GM21528 (cell line): ENCODE data around the gene HTRA3.

Experiments used
- ATAC-seq: cut with Tn5 transposase; IDR thresholded peaks from one replicate; pipeline ENCODE4 v1.9.1; 2021; ENCODE audit warnings: mild to moderate bottlenecking, moderate library complexity; ENCODE audit not compliant: unreplicated experiment, low FRiP score

Gene HTRA3

DNA sequence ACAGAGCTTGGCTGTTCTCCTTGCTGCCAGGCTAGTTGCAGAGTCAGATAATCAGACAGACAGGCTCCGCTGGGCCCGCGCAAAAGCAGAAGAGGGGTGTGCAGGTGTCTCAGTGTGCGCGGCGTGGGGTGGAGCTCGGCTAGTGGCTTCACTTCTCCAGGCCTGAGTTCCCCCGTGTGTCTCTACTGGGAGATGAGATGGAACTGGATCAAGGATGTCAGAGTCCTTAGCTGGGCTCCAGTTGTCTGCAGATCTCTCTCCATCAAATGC is 21.1 kb downstream of the HTRA3 start:
- ATAC-seq: no peak

DNA sequence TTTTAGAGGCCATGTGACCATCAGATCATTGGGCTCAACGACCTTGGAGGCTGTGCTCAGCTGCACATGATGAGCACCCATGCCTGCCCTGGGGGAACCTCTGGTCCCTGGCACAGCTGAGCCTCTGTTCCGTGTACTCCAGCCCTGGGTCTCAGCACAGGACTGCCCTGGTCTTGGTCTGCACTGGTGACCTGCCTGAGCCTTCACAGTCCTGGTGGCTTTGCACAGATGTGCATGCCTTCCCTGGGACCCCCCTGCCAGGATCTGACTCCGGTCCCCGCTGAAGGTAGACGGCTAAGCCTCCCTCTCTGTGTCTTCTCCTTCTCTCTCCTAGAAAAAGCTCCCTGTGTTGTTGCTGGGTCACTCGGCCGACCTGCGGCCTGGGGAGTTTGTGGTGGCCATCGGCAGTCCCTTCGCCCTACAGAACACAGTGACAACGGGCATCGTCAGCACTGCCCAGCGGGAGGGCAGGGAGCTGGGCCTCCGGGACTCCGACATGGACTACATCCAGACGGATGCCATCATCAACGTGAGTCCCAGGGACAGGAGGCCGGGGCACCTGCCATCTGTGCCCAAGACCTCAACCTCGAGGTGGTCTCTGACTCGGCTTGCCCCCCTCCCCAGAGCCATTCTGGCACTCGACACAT is 21.6 kb downstream of the HTRA3 start:
- ATAC-seq: no peak

DNA sequence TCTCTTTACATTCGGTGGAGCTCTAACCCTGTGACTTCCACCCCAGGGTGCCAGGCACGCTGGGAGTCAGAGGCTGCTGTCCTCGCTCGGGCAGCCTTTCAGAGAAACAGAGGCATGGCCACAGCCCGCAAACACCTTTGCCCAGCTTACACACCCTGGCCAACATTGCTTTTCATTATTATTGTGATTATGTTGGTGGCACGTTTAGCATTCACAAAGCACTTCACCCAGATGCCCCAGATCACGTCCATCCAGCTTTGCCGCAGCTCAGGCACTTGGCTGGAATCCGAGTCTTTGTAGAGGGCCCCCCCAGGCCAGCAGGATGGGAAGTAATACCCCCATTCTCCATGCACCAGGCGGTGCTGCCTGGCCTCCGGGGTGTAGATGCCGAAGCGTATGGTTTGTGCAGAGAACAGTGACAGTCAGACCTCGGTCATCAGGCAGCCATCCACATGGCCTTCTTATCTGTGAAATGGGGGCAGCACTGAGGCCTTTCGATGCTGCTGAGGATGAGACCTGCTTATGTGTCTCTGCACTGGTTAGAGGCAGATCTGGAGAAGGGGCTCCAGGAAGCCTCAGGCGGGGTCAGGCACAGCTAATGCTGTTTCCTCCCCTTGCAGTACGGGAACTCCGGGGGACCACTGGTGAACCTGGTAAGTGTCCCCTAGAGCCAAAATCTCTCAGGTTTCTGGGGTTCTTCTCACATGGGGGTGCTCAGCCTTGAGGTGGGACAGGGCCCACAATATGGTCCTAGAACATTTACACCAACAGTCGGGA is 22.3 kb downstream of the HTRA3 start:
- ATAC-seq: no peak

DNA sequence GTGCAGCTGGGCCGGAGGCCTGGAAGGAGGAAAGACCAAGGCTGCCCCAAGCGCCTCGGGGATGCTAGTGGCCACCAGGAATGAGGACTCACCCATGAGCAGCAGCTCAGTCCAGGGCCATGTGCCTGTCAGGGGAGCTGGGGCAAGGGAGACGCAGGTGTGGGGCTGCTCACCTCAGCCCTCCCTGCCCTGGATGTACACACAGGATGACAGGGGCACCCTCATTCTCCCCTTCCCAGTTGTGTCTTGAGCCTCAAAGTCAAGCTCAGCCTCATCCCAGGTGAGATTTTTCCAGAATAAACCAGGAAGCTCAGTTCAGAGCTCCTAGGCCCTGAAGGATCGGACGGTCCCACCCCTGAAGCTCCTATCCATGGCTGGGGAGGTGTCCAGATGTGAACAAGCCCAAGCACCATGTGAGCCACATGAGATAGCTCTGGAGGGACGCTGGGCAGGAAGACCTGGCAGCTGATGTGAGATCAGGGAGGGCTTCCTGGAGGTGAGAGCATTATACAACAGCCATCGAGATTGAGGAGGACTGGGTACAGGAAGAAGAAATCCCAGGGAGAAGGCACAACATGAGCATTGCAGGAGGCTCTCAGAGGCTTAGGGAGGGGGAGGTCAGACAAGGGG is 23.0 kb downstream of the HTRA3 start:
- no peak for ATAC-seq

DNA sequence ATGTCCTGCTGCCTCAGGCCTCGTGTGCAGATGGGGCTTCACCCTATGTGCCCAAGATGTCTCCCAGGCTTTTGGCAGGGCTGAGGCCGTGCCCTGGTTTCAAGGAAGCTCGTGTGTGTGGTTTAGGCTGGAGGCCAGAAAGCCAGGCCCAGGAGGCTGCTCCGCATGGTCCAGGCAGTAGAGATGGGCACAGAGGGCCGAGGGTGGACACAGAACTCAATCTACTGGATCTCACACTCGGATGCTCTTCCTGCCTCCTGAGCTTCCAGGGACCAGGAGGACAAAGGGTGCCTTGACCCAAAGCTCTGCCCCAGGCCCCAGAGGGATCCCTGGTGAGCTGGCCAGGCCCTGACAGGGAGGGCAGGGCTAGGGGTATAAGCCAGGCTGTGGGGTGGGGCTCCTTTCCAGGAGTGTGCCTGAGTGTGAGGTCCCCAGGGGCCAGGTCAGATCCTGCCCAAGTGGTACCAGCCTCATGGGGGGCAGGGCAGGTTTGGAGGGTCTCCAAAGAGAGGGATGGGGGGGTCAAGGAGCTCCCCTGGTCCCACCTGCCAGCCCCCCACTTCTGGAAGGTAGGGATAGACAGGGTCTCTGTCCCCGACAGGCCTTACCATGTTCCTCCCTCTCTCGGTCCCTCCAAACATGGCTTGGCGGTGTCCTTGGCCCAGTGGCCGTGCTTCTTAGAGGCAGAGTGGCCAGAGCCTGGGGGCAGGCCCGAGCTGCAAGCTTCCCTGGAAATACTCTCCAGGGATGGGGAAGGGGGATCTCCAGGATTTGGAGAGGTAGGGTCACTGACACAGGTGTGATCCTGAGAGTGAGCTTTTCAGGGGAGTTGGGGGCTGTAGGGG is 23.8 kb downstream of the HTRA3 start:
- ATAC-seq: no peak

DNA sequence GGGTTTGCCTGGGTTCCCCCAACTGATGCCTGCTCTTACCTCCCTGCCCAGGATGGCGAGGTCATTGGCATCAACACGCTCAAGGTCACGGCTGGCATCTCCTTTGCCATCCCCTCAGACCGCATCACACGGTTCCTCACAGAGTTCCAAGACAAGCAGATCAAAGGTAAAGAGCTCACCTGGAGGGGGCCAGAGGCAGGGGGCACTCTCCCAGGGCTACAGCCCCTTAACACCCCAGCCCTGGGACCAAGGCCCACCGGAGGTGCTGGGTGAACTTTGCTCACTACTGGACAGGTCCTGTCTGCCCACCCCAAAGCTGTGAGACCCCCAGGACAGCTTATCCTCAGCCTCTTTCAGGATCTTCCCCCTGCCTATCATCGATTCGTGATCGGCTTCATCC is 24.5 kb downstream of the HTRA3 start:
- ATAC-seq: no peak

DNA sequence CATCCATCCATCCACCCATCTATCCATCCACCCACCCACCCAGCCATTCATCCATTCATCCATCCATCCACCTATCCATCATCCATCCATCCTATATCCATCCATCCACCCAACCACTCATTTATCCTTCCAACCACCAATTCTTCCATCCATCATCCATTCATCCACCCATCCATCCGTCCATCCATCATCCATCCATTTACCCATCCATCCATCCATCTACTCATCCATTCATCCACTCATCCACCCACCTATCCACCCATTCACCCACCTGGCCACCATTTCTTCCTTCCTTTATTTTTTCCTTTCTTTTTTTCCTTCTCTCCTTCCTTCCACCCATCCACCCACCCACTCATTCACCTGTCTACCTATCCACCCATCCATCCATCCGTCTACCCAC is 25.2 kb downstream of the HTRA3 start:
- ATAC-seq: no peak

DNA sequence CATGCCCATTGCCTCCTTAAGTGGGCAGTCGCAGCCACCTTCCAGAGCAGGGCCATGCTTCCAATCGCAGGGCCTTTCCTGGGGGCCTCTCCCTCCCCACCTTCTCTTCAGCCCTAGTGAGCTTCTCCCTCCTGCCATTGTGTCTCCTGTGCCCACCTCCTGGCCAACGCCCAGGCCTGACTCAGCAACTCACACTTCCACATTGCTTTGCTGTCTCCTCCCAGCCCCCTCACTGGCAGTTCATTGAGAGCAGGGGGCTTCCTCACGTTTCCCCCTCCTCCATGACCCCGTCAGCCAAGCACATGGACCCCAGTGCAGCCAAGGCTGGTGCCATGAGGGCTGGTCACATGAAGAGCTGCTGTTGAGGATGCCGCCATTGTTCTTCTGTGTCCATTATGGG is 25.9 kb downstream of the HTRA3 start:
- ATAC-seq: no peak

DNA sequence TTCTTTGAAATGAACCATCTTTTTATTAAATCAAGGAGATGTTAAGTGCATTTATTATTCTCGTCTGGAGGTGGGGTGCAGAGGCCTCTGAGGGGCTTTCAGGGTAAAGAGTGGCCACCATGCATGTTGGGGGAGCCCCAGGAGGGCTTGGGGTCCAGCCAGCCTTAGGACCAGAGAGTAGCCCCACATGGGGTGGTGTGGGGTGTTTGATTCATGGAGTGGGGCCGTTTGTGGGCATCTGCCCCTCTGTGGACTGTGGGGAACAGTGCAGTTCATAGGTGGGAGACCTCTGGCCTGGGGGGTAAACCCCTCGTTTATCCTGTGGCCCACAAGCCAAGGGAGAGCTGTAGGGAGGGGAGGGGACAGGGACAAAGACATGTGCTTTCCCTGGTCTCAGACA is 26.9 kb downstream of the HTRA3 start:
- no peak for ATAC-seq

DNA sequence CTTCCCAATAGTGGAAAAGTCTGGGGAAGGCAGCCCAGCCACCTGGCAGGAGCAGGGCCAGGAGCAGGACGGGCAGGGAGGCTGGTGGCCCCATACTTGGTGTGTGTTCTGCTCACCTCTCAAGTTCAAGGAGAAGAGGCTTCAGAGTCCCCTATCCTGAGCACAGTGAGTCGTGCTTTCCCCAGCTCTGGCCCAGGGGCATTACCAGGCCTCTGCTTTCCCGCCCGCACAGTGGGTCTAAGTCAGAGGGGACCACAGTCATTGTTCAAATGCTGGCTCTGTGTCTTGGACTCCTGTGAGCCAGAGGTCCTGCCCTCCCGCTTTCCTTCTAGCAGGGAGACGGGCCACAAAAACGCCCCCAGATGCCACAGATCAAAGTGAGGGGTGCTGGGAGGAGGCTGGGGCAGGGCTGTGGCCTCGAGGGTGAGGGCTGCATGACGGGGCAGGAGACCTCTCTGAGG is 27.6 kb downstream of the HTRA3 start:
- no peak for ATAC-seq

DNA sequence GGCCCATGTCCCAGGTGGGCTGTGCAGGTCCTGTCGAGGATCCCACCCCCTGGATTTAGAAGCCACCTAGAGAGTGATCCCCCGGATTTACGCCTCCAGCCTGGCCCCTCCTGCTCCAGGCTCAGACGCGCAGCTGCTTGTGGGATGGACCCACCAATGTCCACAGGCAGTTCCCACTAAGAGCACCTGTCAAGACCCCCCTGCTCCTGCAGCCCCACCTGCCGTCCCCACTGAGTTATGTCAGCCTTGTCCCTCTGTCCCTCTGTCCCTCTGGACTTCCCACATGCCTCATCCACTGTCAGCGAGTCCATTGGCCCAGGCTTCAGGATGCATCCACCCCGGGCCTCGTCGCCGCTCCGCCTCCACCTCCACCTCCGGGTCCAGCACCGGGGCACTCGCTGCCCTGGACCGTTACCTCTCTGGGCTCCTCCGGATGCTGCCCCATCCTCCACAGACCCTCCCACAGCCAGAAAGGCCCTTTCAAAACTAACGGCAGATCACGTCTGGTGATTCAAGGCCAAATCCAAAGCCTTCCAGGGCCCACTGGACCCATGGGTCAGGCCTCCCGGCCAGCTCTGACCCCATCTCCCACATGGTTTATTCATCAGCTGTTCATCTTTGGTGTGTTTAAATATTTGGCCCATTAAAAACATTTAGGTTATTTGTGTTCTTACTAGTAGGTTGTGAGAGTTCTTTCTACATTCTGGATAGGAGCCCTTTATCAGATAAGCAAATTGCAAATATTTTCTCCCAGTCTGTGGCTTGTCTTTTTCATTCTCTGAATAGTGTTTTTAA is 28.3 kb downstream of the HTRA3 start:
- ATAC-seq: no peak

DNA sequence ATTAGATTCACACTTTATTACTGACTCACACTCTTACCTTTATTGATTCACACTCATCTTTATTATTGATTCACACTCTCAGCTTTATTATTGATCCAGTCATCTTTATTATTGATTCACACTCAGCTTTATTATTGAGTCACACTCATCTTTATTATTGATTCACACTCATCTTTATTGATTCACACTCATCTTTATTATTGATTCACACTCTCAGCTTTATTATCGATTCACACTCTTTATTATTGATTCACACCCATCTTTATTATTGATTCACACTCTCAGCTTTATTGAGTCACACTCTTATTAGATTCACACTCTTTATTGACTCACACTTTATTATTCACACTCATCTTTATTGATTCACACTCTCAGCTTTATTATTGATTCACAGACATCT is 31.3 kb downstream of the HTRA3 start:
- ATAC-seq: no peak

DNA sequence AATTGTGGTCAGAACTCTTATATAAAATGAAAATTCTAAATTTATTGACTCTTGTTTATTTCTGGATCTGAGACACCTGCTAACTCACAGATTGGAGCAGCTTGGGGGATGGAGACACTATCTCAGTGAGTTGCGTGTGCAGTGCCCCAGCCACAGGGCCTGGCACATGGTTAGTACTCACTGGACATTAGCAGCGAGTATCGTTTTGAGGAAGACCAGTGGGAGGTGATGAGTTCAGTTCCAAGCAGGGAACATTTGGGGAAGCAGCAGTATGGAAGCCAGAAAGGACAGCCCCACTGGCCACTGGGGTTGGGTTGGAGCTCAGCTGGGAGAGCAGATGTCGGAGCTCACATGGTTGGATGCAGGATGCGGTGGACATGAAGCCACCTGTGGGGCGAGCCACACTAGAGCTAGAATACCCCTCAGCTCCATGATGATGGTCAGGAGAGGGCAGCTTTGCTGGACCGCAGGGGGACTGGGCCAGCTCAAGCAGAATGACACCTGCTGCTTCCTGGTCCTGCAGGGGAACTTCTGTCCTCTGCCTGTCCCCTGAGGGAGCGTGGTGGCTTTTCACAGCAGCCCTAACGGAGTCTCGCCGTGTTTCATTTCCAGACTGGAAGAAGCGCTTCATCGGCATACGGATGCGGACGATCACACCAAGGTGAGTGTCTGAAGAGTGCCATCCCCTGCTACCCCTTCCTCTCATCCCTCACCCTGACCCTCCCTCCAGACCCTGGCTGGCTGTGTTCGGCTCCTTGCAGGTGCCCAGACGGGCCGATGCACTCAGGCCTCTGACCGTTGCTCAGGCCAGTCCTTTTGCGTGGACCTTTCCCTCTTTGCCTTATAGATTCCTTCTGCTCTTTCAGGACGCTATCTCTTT is 32.5 kb downstream of the HTRA3 start:
- no peak for ATAC-seq

DNA sequence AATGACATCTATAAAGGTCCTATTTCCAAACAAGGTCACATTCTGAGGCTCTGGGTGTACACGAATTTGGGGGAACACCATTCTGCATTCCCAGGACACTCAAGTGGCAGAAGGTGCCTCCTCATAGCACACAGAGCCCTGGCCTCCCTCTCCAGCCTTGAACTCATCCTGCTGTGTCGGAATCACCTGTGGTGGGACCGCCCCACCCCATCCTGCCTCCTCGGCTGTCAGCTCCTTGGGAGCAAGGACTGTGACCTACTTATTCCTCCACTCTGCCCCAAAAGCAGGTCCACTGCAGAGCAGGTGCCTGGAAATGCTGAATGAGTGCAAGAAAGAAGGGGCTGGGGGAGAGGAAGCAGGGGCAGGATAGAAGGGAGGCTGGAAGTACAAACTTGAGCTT is 33.5 kb downstream of the HTRA3 start:
- ATAC-seq: no peak

DNA sequence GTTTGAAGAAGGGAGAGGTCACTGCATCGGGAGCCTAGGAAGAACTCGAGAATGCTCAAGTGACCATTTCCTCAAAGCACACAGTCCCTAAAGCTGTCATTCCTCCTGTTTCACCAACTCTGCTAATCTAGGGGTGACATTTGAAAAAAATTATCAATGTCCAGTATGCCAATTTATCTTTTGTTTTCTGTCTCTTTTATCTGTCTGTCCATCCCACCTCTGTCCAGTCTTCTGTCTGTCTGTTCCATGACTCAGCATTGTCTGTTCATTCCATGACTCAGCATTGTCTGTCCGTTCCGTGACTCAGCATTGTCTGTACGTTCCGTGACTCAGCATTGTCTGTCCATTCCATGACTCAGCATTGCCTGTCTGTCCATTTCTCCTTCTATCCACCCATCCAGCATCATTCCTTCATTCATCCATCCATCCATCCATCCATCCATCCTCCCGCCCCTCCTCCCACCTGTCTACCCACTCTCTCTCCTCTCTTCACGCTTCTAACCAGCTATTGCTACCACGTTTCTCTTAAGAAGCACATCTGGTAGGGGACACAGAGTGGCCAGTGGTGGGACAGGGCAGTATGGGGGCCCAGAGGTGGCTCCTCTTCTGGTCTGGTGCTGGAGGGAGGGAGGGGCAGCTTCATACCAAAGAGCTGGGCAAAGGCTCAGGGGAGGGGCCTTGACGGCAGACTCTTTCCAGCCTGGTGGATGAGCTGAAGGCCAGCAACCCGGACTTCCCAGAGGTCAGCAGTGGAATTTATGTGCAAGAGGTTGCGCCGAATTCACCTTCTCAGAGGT is 34.1 kb downstream of the HTRA3 start:
- no peak for ATAC-seq

DNA sequence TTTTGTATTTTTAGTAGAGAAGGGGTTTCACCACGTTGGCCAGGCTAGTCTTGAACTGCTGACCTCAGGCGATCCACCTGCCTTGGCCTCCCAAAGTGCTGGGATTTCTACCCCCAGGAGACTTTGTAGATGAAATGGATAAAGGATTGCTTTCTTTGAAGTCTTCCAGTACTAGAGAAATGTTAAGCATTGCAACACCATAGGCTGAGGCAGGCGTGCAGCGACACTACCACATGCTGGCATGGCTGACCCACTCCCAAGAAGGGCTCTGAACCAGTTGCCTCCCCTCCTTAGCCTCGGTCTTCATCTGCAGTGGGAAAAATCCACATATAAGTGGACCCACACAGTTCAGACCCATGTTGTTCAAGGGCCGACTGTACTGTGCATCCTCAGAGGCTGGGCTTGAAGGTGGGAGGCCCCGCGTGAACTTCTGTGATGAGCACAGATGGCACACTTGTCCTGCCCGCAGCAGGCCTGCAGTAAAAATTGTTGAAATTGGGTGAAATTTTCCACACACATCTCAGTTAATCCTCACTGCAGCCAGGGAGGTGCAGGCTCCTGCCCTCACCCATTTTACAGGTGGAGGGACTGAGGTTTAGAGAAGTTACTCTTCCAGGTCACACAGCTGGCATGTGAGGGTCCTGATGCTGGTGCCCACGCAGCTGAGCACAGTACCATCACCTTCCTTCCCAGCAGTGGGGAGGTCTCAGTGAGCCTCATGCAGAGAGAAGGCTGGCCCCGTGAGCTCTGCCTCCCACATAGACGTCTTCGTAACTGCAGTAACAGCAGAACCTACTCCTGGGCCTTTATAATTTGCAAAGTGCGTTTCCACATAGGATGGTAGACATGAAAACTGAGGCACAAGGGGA is 35.5 kb downstream of the HTRA3 start:
- ATAC-seq: no peak

DNA sequence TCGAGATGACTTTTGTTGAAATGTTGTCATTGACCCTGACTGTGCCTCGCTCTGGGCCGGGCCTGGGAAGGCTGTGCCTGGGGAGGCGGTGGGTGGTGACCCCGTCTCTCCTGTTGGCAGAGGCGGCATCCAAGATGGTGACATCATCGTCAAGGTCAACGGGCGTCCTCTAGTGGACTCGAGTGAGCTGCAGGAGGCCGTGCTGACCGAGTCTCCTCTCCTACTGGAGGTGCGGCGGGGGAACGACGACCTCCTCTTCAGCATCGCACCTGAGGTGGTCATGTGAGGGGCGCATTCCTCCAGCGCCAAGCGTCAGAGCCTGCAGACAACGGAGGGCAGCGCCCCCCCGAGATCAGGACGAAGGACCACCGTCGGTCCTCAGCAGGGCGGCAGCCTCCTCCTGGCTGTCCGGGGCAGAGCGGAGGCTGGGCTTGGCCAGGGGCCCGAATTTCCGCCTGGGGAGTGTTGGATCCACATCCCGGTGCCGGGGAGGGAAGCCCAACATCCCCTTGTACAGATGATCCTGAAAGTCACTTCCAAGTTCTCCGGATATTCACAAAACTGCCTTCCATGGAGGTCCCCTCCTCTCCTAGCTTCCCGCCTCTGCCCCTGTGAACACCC is 36.4 kb downstream of the HTRA3 start:
- ATAC-seq: no peak
